WTC11 (cell line): Measurements from ENCODE around the gene ZFR. TPM values are rescaled to one million over a fixed set of nuclear protein-coding genes. Genes with fewer than 3 reads are reported as not detected.

Experiments
- ATAC-seq: fragments of 200-7000 bp; cut with Tn5 transposase; 2 replicates; pipeline ENCODE4 v1.10.0; 2021; ENCODE audit warnings: mild to moderate bottlenecking, moderate library complexity
- CTCF ChIA-PET: fragments of 300-600 bp; sonication (Branson Sonifier 250); formaldehyde crosslinking; loops from one replicate; lab custom pipeline; 2021; ENCODE audit warnings: antibody characterized with exemption; lab: Charles Lee
- POLR2A ChIA-PET: fragments of 350-600 bp; sonication (Branson Sonifier 250); formaldehyde crosslinking; loops from one replicate; lab custom pipeline; 2021; ENCODE audit warnings: antibody characterized with exemption; lab: Charles Lee
- DNase-seq: peaks from one replicate; pipeline ENCODE4 v3.0.0; 2021; ENCODE audit warnings: low spot score
- H3K27ac Mint-ChIP-seq: 2 replicates; pipeline ENCODE4 v1.8.0; 2021; ENCODE audit warnings: mixed read lengths
- H3K27me3 Mint-ChIP-seq: 2 replicates; pipeline ENCODE4 v1.8.0; 2021; ENCODE audit warnings: low read depth, mild to moderate bottlenecking, moderate library complexity, mixed read lengths
- H3K36me3 Mint-ChIP-seq: 2 replicates; pipeline ENCODE4 v1.8.0; 2021; ENCODE audit warnings: mixed read lengths
- H3K4me1 Mint-ChIP-seq: 2 replicates; pipeline ENCODE4 v1.8.0; 2022; ENCODE audit warnings: mixed read lengths
- H3K4me3 Mint-ChIP-seq: 2 replicates; pipeline ENCODE4 v1.8.0; 2021; ENCODE audit warnings: mild to moderate bottlenecking, moderate library complexity, mixed read lengths
- H3K9me3 Mint-ChIP-seq: 2 replicates; pipeline ENCODE4 v1.8.0; 2021; ENCODE audit warnings: mixed read lengths
- ELF4 ChIP-seq: sonication (generic); formaldehyde crosslinking; IDR thresholded peaks from 2 replicates; pipeline ENCODE4 v1.8.1; 2022; ENCODE audit warnings: low read depth, mild to moderate bottlenecking, moderate library complexity, missing genetic modification reagents
- FOXJ3 ChIP-seq: sonication (generic); formaldehyde crosslinking; IDR thresholded peaks from 2 replicates; pipeline ENCODE4 v1.9.0; 2021; ENCODE audit warnings: missing genetic modification reagents, mild to moderate bottlenecking, borderline replicate concordance
- FOXK1 ChIP-seq: sonication (generic); formaldehyde crosslinking; IDR thresholded peaks from 2 replicates; pipeline ENCODE4 v1.8.0; 2022; ENCODE audit warnings: mild to moderate bottlenecking, moderate library complexity, missing genetic modification reagents
- FOXP4 ChIP-seq: sonication (generic); formaldehyde crosslinking; IDR thresholded peaks from 2 replicates; pipeline ENCODE4 v1.8.0; 2022; ENCODE audit warnings: mild to moderate bottlenecking, missing genetic modification reagents
- JAZF1 ChIP-seq: fragments of 250-450 bp; sonication (Bioruptor Pico); IDR thresholded peaks from 2 replicates; pipeline ENCODE4 v1.9.0; 2021; ENCODE audit warnings: moderate library complexity, mild to moderate bottlenecking, inconsistent platforms
- MLX ChIP-seq: sonication (generic); formaldehyde crosslinking; IDR thresholded peaks from 2 replicates; pipeline ENCODE4 v1.8.1; 2023; ENCODE audit warnings: mild to moderate bottlenecking, missing genetic modification reagents, moderate library complexity
- MXD4 ChIP-seq: fragments of 250-450 bp; sonication (Bioruptor Pico); IDR thresholded peaks from 2 replicates; pipeline ENCODE4 v1.8.0; 2021; ENCODE audit warnings: mild to moderate bottlenecking, moderate library complexity, borderline replicate concordance
- OVOL2 ChIP-seq: fragments of 250-450 bp; sonication (Bioruptor Pico); IDR thresholded peaks from 2 replicates; pipeline ENCODE4 v1.9.0; 2021; ENCODE audit warnings: mild to moderate bottlenecking, borderline replicate concordance
- RORB ChIP-seq: fragments of 250-450 bp; sonication (Bioruptor Pico); IDR thresholded peaks from 2 replicates; pipeline ENCODE4 v1.9.0; 2021; ENCODE audit warnings: mild to moderate bottlenecking
- STAT6 ChIP-seq: sonication (generic); formaldehyde crosslinking; conservative IDR thresholded peaks from 2 replicates; pipeline ENCODE4 v1.8.1; 2023; ENCODE audit warnings: mild to moderate bottlenecking, low read depth, missing genetic modification reagents, moderate library complexity
- USF1 ChIP-seq: sonication (generic); formaldehyde crosslinking; IDR thresholded peaks from 2 replicates; pipeline ENCODE4 v1.8.0; 2022; ENCODE audit warnings: mild to moderate bottlenecking, missing genetic modification reagents
- ZNF263 ChIP-seq: sonication (generic); formaldehyde crosslinking; IDR thresholded peaks from 2 replicates; pipeline ENCODE4 v1.8.1; 2022; ENCODE audit warnings: low read depth, mild to moderate bottlenecking, moderate library complexity, missing genetic modification reagents
- ZNF317 ChIP-seq: sonication (generic); formaldehyde crosslinking; IDR thresholded peaks from 2 replicates; pipeline ENCODE4 v1.8.1; 2023; ENCODE audit warnings: low read depth, mild to moderate bottlenecking, moderate library complexity, missing genetic modification reagents, borderline replicate concordance
- ZNF512 ChIP-seq: sonication (generic); formaldehyde crosslinking; IDR thresholded peaks from 2 replicates; pipeline ENCODE4 v1.8.1; 2022; ENCODE audit warnings: missing genetic modification reagents, borderline replicate concordance
- total RNA-seq: library from RNA; stranded (reverse); gene quantifications from 3 replicates; pipeline ENCODE4 v1.2.3, GENCODE V29; 2021
- TF ChIP-seq, protein P1 (sequence below): sonication (generic); formaldehyde crosslinking; IDR thresholded peaks from 2 replicates; pipeline ENCODE4 v1.8.1; 2023; ENCODE audit warnings: mild to moderate bottlenecking, missing genetic modification reagents
- TF ChIP-seq, protein P2 (sequence below): fragments of 250-450 bp; sonication (Bioruptor Pico); IDR thresholded peaks from 2 replicates; pipeline ENCODE4 v1.9.0; 2021; ENCODE audit warnings: mild to moderate bottlenecking
- TF ChIP-seq, protein P3 (sequence below): fragments of 250-450 bp; sonication (Bioruptor Pico); IDR thresholded peaks from 2 replicates; pipeline ENCODE4 v1.9.0; 2021; ENCODE audit warnings: mild to moderate bottlenecking

ZFR gene
- total RNA-seq, 1 experiment from 2014 or later: 64.5 TPM

DNA sequence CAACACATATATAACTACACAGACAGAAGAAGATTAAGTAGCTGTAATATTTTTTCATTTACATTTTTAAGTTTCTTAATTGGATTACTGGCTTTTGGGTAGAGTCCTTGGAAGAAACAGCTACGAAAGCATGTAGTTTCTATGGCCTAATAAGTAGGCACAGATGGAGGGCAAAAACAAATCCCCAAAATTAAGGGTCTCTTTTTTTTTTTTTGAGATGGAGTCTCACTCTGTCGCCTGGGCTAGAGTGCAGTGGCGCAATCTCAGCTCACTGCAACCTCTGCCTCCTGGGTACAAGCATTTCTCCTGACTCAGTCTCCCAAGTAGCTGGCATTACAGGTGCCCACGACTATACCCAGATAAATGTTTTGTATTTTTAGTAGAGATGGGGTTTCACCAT, 104.7 kb downstream of the ZFR start (continued):
- no peak for TF ChIP-seq FOXJ3 (CRISPR knock-in tag)
- TF ChIP-seq FOXP4: no peak
- TF ChIP-seq MXD4: no peak
- TF ChIP-seq, protein P1, sequence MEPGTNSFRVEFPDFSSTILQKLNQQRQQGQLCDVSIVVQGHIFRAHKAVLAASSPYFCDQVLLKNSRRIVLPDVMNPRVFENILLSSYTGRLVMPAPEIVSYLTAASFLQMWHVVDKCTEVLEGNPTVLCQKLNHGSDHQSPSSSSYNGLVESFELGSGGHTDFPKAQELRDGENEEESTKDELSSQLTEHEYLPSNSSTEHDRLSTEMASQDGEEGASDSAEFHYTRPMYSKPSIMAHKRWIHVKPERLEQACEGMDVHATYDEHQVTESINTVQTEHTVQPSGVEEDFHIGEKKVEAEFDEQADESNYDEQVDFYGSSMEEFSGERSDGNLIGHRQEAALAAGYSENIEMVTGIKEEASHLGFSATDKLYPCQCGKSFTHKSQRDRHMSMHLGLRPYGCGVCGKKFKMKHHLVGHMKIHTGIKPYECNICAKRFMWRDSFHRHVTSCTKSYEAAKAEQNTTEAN: no peak
- TF ChIP-seq ELF4: no peak
- TF ChIP-seq ZNF263: no peak
- no peak for TF ChIP-seq RORB
- TF ChIP-seq FOXK1 (CRISPR knock-in tag): no peak

- peaks cover 90% of the 10 kb centered on the region for H3K36me3 Mint-ChIP-seq
- no peak for TF ChIP-seq JAZF1 (CRISPR knock-in tag)
- no peak for TF ChIP-seq STAT6 (CRISPR knock-in tag)
- TF ChIP-seq, protein P2, sequence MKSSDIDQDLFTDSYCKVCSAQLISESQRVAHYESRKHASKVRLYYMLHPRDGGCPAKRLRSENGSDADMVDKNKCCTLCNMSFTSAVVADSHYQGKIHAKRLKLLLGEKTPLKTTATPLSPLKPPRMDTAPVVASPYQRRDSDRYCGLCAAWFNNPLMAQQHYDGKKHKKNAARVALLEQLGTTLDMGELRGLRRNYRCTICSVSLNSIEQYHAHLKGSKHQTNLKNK (CRISPR knock-in tag): no peak
- TF ChIP-seq MLX (CRISPR knock-in tag): no peak
- no peak for TF ChIP-seq ZNF512 (CRISPR knock-in tag)
- TF ChIP-seq ZNF263: no peak
- TF ChIP-seq, protein P3, sequence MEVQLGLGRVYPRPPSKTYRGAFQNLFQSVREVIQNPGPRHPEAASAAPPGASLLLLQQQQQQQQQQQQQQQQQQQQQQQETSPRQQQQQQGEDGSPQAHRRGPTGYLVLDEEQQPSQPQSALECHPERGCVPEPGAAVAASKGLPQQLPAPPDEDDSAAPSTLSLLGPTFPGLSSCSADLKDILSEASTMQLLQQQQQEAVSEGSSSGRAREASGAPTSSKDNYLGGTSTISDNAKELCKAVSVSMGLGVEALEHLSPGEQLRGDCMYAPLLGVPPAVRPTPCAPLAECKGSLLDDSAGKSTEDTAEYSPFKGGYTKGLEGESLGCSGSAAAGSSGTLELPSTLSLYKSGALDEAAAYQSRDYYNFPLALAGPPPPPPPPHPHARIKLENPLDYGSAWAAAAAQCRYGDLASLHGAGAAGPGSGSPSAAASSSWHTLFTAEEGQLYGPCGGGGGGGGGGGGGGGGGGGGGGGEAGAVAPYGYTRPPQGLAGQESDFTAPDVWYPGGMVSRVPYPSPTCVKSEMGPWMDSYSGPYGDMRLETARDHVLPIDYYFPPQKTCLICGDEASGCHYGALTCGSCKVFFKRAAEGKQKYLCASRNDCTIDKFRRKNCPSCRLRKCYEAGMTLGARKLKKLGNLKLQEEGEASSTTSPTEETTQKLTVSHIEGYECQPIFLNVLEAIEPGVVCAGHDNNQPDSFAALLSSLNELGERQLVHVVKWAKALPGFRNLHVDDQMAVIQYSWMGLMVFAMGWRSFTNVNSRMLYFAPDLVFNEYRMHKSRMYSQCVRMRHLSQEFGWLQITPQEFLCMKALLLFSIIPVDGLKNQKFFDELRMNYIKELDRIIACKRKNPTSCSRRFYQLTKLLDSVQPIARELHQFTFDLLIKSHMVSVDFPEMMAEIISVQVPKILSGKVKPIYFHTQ (CRISPR knock-in tag): no peak
- no peak for TF ChIP-seq ZNF317 (CRISPR knock-in tag)
- TF ChIP-seq OVOL2: no peak
- no peak for TF ChIP-seq USF1 (CRISPR knock-in tag)
- DNase-seq: no peak
- POLR2A ChIA-PET: no interaction called here
- peaks cover 11% of the 10 kb centered on the region for H3K27me3 Mint-ChIP-seq
- H3K4me3 Mint-ChIP-seq: no peak overlapping the region
- ATAC-seq: no peak
- H3K9me3 Mint-ChIP-seq: peaks cover 86% of the 10 kb centered on the region
- CTCF ChIA-PET: interaction anchor here (1.5 kb wide), 1 partner anchor 9 kb away, joined by 5 read pairs; no protein-coding TSS in a partner anchor
- no peak overlapping the region for H3K27ac Mint-ChIP-seq
- no peaks in the 10 kb centered on the region for H3K4me1 Mint-ChIP-seq
These were observed 105.3 kb downstream of the ZFR start for GRCh38 chr5:32339198-32339597.
